GM18867 (cell line): Measurements from ENCODE around the gene ARAP3.

Source experiments
- ATAC-seq: cut with Tn5 transposase; IDR thresholded peaks from one replicate; pipeline ENCODE4 v1.9.1; 2021; ENCODE audit warnings: mild to moderate bottlenecking, moderate library complexity; ENCODE audit not compliant: unreplicated experiment

ARAP3 gene

DNA sequence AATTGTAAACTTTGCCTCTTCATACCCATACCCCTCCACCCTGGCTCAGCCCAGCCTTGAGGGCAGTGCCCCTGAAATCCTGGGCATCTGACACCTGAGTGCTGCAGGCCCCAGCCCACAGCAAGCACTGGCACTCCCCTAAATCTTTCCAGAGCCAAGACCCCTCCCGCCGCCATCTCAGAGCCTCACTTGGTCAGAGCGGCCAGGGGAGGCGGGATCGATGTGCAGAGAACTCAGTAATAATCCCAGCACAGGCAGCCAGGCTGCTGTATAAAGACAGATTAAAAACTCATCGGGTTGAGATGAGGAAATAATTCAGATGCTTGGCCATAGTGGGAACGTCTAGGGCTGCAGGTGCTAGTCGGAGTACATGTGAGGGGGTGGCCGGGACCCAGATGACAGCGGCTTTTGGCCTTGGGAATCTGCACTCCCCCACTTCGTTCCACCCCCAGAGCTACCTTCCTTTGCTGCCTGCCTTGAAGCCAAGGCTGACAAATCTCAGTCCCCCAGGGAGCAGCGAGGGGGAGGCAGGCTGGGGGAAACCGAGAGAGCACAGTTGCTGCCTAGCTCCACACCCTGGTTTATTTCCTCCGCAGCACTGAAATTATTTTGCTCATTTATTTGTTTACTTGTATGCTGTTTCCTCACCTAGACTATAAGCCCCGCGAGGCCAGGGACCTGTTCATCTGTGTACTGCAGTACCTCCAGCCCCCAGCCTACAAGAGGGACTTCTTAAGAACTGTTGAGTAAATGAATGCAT is 19.5 kb upstream of the ARAP3 start:
- peak; percentile 61 for ATAC-seq

DNA sequence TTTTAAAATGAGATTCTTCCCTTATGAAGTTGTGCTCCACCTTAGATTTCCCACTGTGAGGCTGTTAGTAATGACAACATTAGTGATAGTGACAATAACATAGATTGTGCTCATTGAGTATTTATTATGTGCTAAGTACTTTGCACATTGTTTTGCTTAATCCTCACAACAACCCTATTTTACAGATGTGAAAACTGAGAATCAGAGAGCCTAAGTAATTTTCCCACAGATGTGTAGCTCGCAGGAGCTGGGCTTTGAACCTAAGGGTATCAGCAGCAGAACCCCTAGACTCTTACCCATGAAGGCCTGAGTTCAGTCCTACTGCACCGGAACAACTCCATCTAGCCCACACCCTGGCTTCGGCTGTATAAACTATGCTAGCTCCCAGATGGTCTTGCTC is 15.6 kb upstream of the ARAP3 start:
- no peak for ATAC-seq

DNA sequence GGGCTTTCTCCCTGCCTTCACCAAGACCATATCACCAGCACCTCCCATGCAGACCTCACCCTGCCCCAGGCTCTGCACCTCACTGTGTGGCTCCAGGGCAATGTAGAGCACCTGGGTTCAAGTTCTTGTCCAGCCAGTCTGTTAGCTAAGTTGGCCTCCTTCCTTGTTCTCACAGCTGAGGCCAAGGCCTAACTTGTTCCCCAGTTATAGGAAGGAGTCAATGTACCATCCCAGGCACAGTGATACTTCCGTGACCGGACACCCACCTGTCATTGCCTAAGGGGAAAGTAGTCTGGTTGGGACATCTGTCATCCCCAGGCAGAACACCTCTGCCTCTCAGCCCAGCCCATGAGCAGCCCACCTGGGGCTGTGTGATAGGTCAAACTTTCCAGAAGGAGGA is 14.4 kb upstream of the ARAP3 start:
- no peak for ATAC-seq

DNA sequence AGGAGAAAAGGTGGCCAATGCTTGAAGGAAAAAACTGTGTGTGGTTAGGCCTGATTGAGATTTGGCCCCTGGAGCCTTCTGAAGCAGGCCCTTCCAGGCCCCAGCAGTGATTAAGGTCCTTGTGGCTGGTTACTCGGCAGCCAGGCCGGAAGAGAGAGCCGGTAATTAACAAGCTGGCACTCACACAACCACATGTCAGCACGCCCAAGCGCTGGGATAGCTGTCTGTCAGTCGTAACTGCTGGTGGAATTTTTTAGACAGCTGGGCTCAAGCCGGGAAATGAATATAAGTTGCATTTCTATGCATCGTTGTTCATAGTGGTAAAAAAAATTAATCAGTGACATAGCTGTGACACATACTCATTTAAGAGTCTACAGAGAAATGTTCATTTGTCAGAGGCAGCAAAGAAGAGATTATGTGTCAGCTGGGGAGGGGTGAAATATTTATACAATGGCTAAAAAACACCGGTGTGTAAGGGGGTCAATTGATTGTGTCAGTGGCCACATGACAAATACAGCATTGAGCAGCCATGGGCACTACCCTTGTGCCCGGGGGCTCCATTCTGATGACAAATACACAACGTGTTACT is 13.7 kb upstream of the ARAP3 start:
- ATAC-seq: no peak

- no peak for ATAC-seq
Measured at GRCh38 chr5:141694479-141694878, 12.4 kb upstream of the ARAP3 start.

GRCh38 chr5:141692919-141693725 is 11.1 kb upstream of the ARAP3 start:
- peak; percentile 47 for ATAC-seq

DNA sequence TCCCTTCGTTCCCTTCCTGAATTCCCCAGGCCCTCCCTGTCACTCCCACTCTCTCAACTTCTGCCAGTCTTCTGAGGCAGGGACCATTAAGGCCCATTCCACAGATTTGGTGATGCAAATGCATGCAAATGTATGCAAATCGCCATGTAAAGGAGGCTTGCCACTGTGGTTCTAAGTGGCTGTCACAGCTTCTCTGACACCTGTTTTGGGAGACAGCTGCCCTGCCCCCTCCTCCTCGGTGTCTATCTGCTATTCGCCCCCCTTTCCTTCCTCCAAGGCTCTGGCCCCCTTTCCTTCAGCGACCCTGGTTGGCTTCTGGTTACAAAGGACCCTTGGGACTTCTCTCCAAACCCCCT is 10.5 kb upstream of the ARAP3 start:
- no peak for ATAC-seq

- peak; percentile 88 for ATAC-seq
Measured at GRCh38 chr5:141691867-141692532, 10.0 kb upstream of the ARAP3 start.

DNA sequence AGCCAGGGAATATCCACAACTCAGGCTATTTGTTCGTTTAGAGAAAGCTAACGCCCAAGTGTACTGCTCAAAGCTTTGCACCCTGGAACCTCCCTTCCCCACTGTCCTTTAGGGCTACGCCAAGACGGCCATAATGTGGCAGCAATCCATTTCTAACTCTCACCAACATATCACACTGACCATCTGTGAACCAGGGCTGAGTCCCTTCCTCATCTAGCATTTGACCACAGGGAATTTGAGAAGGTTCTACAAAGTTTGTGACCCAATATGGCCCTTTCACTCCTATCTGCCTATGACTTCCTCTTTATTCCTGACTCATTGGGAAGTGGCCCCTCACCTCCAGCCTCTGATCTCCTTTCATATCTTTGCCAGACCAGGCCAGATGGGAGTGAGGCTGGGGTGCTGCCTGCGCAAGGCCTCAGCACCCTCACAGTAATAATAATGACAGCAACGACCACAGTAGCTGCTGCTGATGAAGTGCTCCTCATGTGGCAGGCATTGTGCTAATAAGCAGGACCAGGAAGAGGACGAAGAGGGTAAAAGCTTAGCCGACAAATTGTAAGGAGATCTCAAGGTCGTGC is 9.3 kb upstream of the ARAP3 start:
- no peak for ATAC-seq

GRCh38 chr5:141686648-141687416 is 4.8 kb upstream of the ARAP3 start:
- no peak for ATAC-seq

- ATAC-seq: no peak
Measured at GRCh38 chr5:141685591-141685990, 3.6 kb upstream of the ARAP3 start.

DNA sequence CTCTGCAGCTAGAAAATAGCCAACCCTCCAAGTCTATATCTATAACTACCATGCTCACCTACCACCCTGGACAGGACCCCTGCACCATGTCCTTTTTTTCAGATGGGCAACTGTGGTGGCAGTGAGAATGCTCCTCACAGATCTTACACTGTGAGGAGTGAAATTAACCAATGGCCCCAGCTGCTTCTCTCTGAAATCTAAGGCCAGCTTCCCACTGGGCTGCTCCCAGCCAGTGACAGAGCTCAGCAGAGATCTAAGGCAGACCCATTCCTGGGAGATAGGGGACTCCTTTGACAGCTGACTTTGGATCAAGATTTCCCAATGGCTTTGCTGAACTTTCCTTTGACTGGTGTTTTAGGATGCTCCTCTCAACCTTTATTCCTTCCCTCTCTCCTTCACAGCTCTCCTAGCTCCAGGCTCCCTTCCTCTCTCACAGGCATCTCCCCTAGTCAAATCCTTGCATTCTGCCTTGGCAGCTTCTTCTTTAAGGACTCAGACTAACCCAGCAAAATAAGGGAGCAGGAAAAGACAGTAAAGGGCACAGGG is 1.6 kb upstream of the ARAP3 start:
- ATAC-seq: no peak

DNA sequence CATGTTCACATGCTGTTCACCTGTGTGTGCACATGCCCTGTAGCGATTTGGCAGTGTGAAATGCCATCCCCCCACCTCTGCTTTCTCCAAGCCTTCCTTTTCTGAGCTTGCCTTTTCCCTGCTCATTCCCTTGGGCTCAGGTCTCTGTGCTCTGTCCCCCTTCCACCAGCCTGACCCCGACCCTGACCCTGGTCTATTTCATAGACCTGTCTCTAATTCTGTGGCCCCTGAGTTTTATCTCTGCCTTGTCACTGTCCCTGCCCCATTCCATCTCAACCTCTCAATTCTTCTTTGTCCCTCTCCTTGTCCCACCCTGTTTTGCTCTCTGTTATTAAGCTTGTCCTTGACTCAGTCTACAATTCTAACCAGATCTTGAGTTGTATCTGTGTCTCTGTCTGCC is 735 bp downstream of the ARAP3 start:
- ATAC-seq: no peak

- no peak for ATAC-seq
Measured at GRCh38 chr5:141680751-141681201, 1.3 kb downstream of the ARAP3 start.

DNA sequence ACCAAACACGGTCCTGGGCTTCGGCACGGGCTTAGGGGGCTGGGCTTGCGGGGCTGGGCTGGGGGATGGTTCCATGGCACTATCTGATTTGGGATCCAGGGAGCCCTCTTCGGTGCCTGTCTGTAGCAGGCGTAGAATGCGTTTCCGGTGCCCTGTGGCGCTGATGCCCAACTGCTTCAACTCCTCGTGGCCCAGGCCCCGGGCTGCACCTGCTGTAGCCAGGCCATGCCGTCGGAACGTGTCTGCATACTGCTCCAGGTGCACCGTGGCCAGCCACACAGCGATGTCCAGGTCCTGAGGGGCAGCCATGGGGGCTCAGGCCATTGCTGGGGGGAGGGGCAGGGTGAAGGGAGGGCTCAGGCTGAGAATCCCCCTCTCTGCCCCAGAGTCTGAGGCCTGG is 1.9 kb downstream of the ARAP3 start:
- no peak for ATAC-seq

DNA sequence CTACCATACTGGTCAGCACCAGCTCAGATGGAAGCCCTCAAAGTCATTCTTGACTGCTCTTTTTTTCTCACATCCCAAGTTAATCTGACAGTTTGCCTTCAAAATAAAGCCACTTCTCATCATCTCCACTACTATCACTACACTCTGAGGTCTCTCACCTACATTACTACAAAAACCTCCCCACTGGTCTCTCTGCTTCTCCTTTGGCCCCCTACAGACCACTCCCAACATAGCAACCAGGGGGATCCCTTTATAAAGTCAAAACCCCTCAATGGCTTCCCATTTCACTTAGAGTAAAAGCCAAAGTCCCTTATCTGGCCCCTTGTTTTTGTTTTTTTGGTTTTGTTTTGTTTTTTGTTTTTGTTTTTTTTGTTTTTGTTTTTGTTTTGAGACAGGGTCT is 4.6 kb downstream of the ARAP3 start:
- no peak for ATAC-seq

- no peak for ATAC-seq
Measured at GRCh38 chr5:141675672-141676071, 6.4 kb downstream of the ARAP3 start.

- no peak for ATAC-seq
Measured at GRCh38 chr5:141674747-141675146, 7.3 kb downstream of the ARAP3 start.

- no peak for ATAC-seq
Measured at GRCh38 chr5:141672841-141673813, 8.9 kb downstream of the ARAP3 start.
